A549 (cell line): ENCODE measurements around the gene TMEM108.

ENCODE experiments used
- CTCF ChIP-seq: fragments of >200 bp; sonication (Bioruptor Twin); formaldehyde crosslinking; IDR thresholded peaks from 3 replicates; pipeline ENCODE4 v1.5.1; 2016
- EP300 ChIP-seq, 2 experiments: fragments of >200 bp; sonication (Bioruptor Twin); formaldehyde crosslinking; IDR thresholded peaks; 2 replicates in 1 of 2; 3 replicates in 1 of 2; pipeline ENCODE4 v1.6.1; 2016 to 2017
- HDAC2 ChIP-seq: fragments of 200-600 bp; sonication (generic); IDR thresholded peaks from 2 replicates; pipeline ENCODE4 v1.6.1; 2016
- JUN ChIP-seq, 2 experiments: fragments of >200 bp; sonication (Bioruptor Twin); formaldehyde crosslinking; IDR thresholded peaks; 2 replicates in 1 of 2; 3 replicates in 1 of 2; pipeline ENCODE4 v1.6.1; 2016 to 2017
- JUNB ChIP-seq: fragments of >200 bp; sonication (Bioruptor Twin); formaldehyde crosslinking; IDR thresholded peaks from 2 replicates; pipeline ENCODE4 v1.6.1; 2016
- MAFK ChIP-seq: fragments of 450-650 bp; IDR thresholded peaks from 2 replicates; pipeline ENCODE4 v1.6.1; 2014; ENCODE audit not compliant: partially characterized antibody
- POLR2A ChIP-seq: IDR thresholded peaks from 2 replicates; pipeline ENCODE4 v1.6.1; 2012; ENCODE audit warnings: mild to moderate bottlenecking, low read length
- POLR2AphosphoS2 ChIP-seq: conservative IDR thresholded peaks from 2 replicates; pipeline ENCODE4 v1.6.1; 2012; ENCODE audit warnings: low read length, improper control_type of control experiment, inconsistent platforms
- RAD21 ChIP-seq, 2 experiments: fragments of >200 bp in 1 of 2; sonication (Bioruptor Twin) in 1 of 2; formaldehyde crosslinking in 1 of 2; IDR thresholded peaks in 1 of 2; conservative IDR thresholded peaks in 1 of 2; 2 replicates in 1 of 2; 3 replicates in 1 of 2; pipeline ENCODE4 v1.6.1; 2012 to 2018; ENCODE audit warnings: inconsistent platforms in 1 of 2
- RNF2 ChIP-seq: fragments of 200-600 bp; sonication (generic); IDR thresholded peaks from 2 replicates; pipeline ENCODE4 v1.6.1; 2016; ENCODE audit warnings: low read depth, mild to moderate bottlenecking, antibody characterized with exemption, moderate library complexity, borderline replicate concordance
- TF ChIP-seq, protein P1 (sequence below): fragments of 250-450 bp; sonication (Bioruptor Pico); IDR thresholded peaks from 2 replicates; pipeline ENCODE4 v1.5.0; 2021; ENCODE audit warnings: mild to moderate bottlenecking, moderate library complexity, borderline replicate concordance
- TF ChIP-seq, protein P2 (sequence below): fragments of 200-600 bp; sonication (generic); IDR thresholded peaks from 2 replicates; pipeline ENCODE4 v1.6.1; 2016; ENCODE audit warnings: antibody characterized with exemption, mild to moderate bottlenecking, moderate library complexity

- TF ChIP-seq, protein P1, sequence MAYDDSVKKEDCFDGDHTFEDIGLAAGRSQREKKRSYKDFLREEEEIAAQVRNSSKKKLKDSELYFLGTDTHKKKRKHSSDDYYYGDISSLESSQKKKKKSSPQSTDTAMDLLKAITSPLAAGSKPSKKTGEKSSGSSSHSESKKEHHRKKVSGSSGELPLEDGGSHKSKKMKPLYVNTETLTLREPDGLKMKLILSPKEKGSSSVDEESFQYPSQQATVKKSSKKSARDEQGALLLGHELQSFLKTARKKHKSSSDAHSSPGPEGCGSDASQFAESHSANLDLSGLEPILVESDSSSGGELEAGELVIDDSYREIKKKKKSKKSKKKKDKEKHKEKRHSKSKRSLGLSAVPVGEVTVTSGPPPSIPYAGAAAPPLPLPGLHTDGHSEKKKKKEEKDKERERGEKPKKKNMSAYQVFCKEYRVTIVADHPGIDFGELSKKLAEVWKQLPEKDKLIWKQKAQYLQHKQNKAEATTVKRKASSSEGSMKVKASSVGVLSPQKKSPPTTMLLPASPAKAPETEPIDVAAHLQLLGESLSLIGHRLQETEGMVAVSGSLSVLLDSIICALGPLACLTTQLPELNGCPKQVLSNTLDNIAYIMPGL (CRISPR knock-in tag) = no peak
- TF ChIP-seq EP300 (IDR thresholded peaks at IDR 0.05) (no peak), CTCF (no peak), JUNB (no peak), HDAC2 (no peak), MAFK (no peak), JUN (IDR thresholded peaks at IDR 0.05) (no peak), POLR2AphosphoS2 (no peak), POLR2A (no peak), RAD21 (conservative IDR thresholded peaks at IDR 0.05 in 1 of 2, IDR thresholded peaks at IDR 0.05 in 1 of 2) (no peak), RNF2 (no peak)
- TF ChIP-seq, protein P2, sequence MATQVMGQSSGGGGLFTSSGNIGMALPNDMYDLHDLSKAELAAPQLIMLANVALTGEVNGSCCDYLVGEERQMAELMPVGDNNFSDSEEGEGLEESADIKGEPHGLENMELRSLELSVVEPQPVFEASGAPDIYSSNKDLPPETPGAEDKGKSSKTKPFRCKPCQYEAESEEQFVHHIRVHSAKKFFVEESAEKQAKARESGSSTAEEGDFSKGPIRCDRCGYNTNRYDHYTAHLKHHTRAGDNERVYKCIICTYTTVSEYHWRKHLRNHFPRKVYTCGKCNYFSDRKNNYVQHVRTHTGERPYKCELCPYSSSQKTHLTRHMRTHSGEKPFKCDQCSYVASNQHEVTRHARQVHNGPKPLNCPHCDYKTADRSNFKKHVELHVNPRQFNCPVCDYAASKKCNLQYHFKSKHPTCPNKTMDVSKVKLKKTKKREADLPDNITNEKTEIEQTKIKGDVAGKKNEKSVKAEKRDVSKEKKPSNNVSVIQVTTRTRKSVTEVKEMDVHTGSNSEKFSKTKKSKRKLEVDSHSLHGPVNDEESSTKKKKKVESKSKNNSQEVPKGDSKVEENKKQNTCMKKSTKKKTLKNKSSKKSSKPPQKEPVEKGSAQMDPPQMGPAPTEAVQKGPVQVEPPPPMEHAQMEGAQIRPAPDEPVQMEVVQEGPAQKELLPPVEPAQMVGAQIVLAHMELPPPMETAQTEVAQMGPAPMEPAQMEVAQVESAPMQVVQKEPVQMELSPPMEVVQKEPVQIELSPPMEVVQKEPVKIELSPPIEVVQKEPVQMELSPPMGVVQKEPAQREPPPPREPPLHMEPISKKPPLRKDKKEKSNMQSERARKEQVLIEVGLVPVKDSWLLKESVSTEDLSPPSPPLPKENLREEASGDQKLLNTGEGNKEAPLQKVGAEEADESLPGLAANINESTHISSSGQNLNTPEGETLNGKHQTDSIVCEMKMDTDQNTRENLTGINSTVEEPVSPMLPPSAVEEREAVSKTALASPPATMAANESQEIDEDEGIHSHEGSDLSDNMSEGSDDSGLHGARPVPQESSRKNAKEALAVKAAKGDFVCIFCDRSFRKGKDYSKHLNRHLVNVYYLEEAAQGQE = no peak
These were observed 85.4 kb downstream of the TMEM108 start for GRCh38 chr3:133123636-133124035.
